Rectal smooth muscle tissue (tissue), 1 donor: Measurements from ENCODE around the gene CKAP5.

Source experiments
- H3K27ac ChIP-seq: one replicate; pipeline ENCODE4 v1.7.0; 2013; ENCODE audit warnings: low read depth, low read length, inconsistent platforms
- H3K27me3 ChIP-seq: one replicate; pipeline ENCODE4 v1.7.0; 2013; ENCODE audit warnings: low read length; ENCODE audit not compliant: control insufficient read depth, insufficient read depth
- H3K36me3 ChIP-seq: one replicate; pipeline ENCODE4 v1.7.0; 2013; ENCODE audit warnings: low read length; ENCODE audit not compliant: control insufficient read depth, insufficient read depth
- H3K4me1 ChIP-seq: one replicate; pipeline ENCODE4 v1.7.0; 2013; ENCODE audit warnings: low read length; ENCODE audit not compliant: control insufficient read depth, insufficient read depth
- H3K4me3 ChIP-seq: one replicate; pipeline ENCODE4 v1.7.0; 2013; ENCODE audit warnings: low read length
- H3K9ac ChIP-seq: one replicate; pipeline ENCODE4 v1.7.0; 2013; ENCODE audit warnings: low read length

The CKAP5 gene

DNA sequence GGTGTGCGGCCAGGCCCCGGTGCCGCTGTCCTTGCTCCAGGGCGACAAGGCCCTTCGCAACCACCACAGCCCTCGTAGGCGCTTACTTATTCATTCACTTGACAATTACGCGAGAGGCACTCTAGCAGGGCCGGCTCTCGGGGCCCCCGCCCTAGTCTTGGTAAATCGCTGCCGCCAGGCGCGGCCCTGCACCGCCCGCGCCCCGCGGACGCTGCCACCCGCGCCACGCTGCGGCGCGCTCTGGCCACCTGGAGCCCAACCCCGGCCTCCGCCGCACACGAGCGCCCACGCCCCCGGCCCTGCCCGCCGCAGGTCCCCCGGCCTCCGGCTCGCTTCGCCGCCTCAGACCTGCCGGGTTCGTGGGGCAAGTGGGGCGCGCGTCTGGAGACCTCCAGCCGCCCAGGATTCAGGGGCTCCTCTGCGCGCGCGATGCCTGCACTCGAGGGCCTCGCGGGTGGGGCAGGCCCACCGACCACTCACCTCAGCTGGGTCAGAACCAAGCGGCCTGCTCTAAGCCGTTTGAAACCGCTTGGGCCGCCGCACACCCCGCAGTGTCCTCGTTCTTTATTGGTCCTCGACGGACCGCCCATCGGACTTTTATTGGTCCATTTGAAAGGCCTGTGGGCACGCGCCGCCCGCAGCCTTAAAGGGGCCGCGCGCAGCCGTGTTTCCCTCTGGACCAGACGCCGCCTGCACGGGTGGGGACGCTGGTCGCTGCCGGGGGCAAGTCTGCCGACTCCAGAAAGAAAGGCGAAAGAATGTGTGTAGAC is at the start of gene CKAP5:
Gene CKAP5, minus strand, starts transcription at position 541 of the 770 bp plus-strand sequence. CDS start 25,049 bp downstream, outside the sequence.
- Histone ChIP-seq H3K27ac (peak within 1 kb of the TSS; percentile 74), H3K27me3 (no peaks in the 10 kb centered on the region), H3K4me3 (peak within 1 kb of the TSS; percentile 88), H3K4me1 (peaks cover 6% of the 10 kb centered on the region), H3K36me3 (no peaks in the 10 kb centered on the region), H3K9ac (peak within 1 kb of the TSS; percentile 50)

DNA sequence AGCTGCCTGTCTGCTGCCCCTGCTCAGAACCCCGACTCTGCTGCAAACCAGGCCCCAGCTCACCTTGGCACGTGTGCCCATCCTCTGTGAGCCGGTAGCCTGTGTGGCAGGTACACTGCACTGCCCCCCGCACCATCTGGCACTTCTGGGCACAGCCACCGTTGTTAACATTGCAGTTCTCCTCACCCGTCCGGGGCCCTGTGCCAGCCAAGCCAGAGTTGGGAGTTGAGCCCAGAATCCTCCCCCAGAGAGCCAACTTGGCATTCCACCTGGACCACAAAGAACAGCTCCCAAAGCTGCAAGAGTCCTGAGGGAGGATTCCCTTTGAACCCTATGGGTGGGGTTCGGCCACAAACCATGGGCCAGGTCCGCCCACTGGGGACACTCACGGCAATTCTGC is 49.7 kb upstream of the CKAP5 start:
- H3K27me3 ChIP-seq = no peaks in the 10 kb centered on the region
- no peak overlapping the region for H3K9ac ChIP-seq
- peaks cover 4% of the 10 kb centered on the region for H3K4me1 ChIP-seq
- H3K4me3 ChIP-seq = no peak overlapping the region
- no peak overlapping the region for H3K27ac ChIP-seq
- peaks cover 7% of the 10 kb centered on the region for H3K36me3 ChIP-seq

DNA sequence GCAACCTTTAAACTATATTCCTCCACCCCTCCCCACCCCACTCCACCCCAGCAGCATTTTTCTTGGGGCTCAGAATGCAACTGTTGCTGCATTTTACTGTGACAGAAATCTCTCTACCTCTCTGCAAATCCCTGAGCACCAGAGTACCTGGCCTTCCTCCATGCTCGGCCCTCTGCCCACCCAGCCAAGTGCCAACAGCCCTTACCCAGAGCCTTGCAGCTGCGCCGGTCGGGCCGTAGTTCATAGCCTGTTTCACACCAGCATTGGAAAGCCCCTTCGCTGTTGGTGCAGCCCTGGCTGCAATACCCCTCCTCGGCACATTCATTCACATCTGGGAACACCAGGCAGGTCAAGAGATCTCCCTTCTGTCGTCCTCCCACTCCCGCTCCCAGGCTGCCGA is 48.9 kb upstream of the CKAP5 start:
- Histone ChIP-seq H3K27ac (no peak overlapping the region), H3K4me3 (no peak overlapping the region), H3K36me3 (peaks cover 7% of the 10 kb centered on the region)

DNA sequence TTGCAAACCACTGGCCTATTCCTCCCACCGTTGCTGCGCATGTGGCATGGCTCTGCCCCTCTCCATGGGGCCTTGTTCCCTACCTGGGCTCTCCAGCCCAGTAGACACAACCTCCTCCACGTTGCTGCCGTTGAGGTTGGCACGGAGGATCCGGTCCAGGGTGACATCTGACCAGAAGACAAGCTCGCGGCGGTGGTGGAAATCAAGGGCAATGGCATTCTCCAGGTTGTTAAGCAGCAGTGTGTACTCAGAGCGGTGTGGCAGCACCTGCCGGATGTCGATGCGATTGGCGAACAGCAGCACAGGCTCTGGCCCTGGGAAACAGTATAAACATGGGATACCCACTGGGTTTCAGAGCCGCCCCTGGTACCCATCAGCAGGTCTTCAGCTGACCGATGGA is 48.4 kb upstream of the CKAP5 start:
- Histone ChIP-seq H3K27me3 (no peaks in the 10 kb centered on the region), H3K4me1 (peaks cover 4% of the 10 kb centered on the region), H3K9ac (no peak overlapping the region), H3K27ac (no peak overlapping the region), H3K36me3 (peaks cover 5% of the 10 kb centered on the region), H3K4me3 (no peak overlapping the region)

More for the DNA sequence above, 48.9 kb upstream of the CKAP5 start:
- no peaks in the 10 kb centered on the region for H3K27me3 ChIP-seq
- H3K4me1 ChIP-seq = peaks cover 4% of the 10 kb centered on the region
- H3K9ac ChIP-seq = no peak overlapping the region

DNA sequence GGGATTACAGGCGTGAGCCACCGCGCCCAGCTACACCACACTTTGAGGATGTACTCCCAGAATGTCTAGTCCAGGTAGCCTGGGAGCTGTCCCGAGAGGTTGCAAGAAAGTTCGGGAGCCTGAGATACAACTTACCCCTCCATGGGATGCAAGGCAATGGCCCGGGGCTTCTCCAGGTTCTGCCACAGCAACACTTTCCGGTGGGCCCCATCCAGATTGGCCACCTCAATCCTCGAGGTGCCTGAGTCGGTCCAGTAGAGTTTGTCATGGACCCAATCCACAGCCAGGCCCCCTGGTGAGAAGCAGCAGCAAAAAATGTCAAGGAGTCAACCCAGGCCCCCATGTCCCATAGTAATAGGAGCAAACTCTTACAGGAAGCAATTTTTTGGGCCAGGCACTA is 46.8 kb upstream of the CKAP5 start:
- Histone ChIP-seq H3K4me3 (no peak overlapping the region), H3K36me3 (peaks cover 3% of the 10 kb centered on the region), H3K27ac (no peak overlapping the region), H3K9ac (no peak overlapping the region), H3K27me3 (no peaks in the 10 kb centered on the region), H3K4me1 (peaks cover 4% of the 10 kb centered on the region)

DNA sequence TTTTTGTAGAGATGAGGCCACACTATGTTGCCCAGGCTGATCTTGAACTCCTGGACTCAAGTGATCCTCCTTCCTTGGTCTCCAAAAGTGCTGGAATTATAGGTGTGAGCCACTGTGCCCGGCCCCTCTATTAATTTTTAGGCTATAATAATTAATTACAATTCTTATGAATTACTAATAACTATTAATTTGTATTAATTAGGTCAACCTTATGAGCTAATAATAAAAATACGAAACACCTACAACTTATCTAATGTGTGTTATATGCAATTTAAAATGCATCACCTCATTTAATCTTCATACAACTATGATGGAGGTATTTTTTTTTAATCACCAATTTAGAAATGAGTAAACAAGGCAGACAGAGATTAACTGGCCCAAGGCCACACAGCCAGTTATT is 46.0 kb upstream of the CKAP5 start:
- peaks cover 3% of the 10 kb centered on the region for H3K36me3 ChIP-seq
- no peak overlapping the region for H3K9ac ChIP-seq
- no peak overlapping the region for H3K27ac ChIP-seq
- H3K4me1 ChIP-seq = peaks cover 4% of the 10 kb centered on the region
- H3K4me3 ChIP-seq = no peak overlapping the region
- H3K27me3 ChIP-seq = no peaks in the 10 kb centered on the region

DNA sequence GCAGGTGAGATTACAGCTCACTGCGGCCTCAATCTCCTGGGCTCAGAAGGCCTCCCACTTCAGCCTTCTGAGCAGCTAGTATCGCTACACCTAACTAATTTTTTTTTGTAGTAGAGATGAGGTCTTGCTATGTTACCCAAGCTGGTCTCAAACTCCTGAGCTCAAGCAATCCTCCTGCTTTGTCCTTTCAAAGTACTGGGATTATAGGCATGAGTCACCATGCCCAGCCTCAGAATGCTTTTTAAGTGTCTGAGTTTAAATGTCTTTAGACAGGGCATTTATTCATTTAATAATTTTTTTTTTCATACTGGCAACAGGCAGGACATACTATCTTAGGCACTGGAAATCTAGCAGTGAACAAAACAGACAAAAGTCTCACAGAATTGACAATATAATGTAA is 44.6 kb upstream of the CKAP5 start:
- H3K4me1 ChIP-seq = peaks cover 1% of the 10 kb centered on the region
- H3K4me3 ChIP-seq = no peak overlapping the region
- H3K27me3 ChIP-seq = no peaks in the 10 kb centered on the region
- H3K9ac ChIP-seq = no peak overlapping the region
- peaks cover 3% of the 10 kb centered on the region for H3K36me3 ChIP-seq
- no peak overlapping the region for H3K27ac ChIP-seq

DNA sequence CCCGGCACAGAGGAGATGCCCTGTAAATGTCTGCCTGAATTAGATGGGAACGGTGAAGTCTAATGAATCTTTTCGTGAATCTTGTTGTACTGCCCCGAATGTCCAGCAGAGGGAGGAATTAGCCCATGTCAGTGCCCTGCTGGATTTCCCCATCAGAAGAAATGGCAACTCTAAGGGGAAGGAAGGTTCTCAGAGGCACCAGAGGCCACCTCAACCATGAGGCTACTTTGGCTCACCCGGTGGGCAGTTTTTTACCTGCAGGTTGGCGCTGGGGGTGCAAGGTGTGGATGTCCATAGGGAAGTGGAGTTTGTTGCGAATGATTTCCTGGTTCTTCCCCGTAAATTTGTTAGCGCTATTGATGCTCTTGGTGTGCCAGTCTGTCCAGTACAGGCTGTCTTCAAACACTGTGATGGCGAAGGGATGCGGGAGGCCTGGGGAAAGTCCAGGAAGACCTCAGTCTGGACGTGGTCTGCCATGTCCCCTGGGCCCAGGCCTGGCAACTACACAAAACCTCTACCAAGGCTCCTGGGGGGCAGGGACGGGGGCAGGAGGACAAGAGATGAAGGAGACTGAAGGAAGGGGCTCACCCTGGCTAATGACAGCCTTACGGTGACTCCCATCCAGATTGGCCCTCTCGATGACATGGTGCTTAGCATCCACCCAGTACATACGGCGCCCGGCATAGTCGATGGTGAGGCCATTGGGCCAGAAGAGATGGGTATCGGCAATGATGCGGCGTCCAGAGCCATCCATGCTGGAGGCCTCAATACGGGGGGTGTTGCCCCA is 43.8 kb upstream of the CKAP5 start:
- Histone ChIP-seq H3K9ac (no peak overlapping the region), H3K27me3 (no peaks in the 10 kb centered on the region), H3K4me3 (no peak overlapping the region), H3K4me1 (no peaks in the 10 kb centered on the region), H3K27ac (no peak overlapping the region), H3K36me3 (peaks cover 3% of the 10 kb centered on the region)

DNA sequence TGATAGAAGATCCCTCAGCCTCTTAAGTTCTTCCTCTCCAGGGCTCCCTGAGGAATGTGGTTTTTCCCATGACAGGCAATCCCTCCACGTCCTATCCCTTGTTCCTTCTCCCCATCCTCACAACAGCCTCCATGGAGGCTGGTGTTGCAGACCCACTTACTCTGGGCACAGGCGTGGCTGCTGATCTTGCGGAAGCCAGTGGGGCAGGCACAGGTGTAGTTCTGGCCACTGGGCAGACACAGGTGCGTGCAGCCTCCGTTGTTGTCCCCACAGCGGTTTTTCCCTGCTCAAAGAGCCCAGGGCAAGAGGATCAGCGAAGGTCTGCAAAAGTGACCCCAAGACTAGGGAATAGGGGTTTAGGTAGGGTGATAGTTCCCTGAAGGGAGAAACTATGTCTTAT is 43.2 kb upstream of the CKAP5 start:
- no peaks in the 10 kb centered on the region for H3K27me3 ChIP-seq
- no peaks in the 10 kb centered on the region for H3K36me3 ChIP-seq
- H3K4me1 ChIP-seq = no peaks in the 10 kb centered on the region
- H3K9ac ChIP-seq = no peak overlapping the region
- no peak overlapping the region for H3K4me3 ChIP-seq
- no peak overlapping the region for H3K27ac ChIP-seq

DNA sequence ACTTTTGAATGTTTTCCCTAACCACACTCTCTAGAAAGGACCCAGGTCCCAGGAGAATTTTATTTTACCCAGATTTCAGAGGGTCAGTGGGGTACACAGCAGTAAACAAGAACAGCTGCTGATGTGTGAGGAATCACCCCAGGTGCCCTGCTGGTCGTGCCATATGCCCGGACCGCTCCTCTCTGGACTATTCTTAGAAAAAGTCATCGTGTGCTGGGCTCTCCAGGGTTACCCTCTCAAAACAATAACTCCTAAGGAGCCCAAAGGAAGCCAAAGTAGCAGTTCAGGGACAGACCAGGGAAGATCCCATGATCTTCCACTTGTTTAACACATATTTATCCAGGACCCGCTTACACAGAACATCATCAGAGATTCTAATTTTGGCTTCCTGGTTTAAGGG is 42.6 kb upstream of the CKAP5 start:
- Histone ChIP-seq H3K9ac (no peak overlapping the region), H3K27ac (no peak overlapping the region), H3K36me3 (no peaks in the 10 kb centered on the region), H3K4me1 (no peaks in the 10 kb centered on the region), H3K27me3 (no peaks in the 10 kb centered on the region), H3K4me3 (no peak overlapping the region)

DNA sequence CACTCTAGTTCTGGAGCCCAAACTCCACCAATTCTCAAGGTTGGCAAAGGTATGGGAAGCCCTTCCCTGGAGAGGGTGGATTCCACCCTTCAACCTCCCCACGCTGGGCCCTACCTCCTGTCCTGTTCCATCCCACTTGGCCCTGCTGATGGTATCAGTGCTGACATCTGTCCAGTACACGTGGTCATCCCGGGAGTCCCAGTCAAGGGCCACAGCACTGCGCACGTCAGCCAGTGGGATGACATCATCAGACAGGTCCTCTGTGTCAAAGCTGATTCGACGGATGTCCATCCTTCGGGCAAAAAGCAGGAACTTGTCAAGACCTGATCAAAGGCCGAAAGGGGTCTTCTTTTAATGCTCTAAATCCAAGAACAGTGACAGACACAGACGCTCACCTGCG is 40.1 kb upstream of the CKAP5 start:
- no peaks in the 10 kb centered on the region for H3K4me1 ChIP-seq
- H3K27ac ChIP-seq = no peak overlapping the region
- no peak overlapping the region for H3K4me3 ChIP-seq
- no peaks in the 10 kb centered on the region for H3K27me3 ChIP-seq
- no peak overlapping the region for H3K9ac ChIP-seq
- H3K36me3 ChIP-seq = no peaks in the 10 kb centered on the region

DNA sequence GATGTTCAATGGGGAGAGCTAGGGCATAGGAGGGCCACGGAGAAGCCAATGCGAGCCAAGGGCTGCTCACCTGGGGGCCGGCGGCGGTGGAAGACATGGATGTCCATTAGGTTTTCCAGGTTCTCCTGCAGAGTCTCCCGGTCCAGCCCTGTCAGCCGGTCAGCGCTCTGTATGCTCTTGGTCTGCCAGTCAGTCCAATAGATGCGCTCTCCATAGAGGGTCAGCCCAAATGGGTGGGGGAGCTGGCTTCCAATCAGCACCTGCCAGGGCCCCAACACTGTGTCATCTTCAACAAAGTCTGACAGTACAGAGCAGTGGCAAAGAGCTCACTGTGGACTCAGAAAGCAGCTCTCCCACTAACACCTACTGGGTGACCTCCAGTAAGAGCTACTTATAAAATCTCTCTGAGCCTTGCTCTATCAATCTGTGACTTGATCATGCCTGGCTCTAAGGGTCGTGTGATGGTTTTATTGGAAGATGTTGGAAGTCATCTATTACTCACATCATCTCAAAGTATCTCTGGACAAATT is 33.0 kb upstream of the CKAP5 start:
- no peak overlapping the region for H3K4me3 ChIP-seq
- no peak overlapping the region for H3K9ac ChIP-seq
- no peaks in the 10 kb centered on the region for H3K27me3 ChIP-seq
- no peaks in the 10 kb centered on the region for H3K4me1 ChIP-seq
- H3K36me3 ChIP-seq = peaks cover 4% of the 10 kb centered on the region
- H3K27ac ChIP-seq = no peak overlapping the region
